HEK293T (cell line): ENCODE data around the gene FAM53B.

Experiments
- CTCF ChIA-PET: fragments of 350-600 bp; formaldehyde crosslinking; extraction: SDS; loops from one replicate; lab custom pipeline; 2021; ENCODE audit warnings: antibody characterized with exemption, inconsistent platforms; lab: Yijun Ruan, JAX
- POLR2A ChIA-PET: fragments of 350-600 bp; formaldehyde crosslinking; extraction: SDS; loops from one replicate; lab custom pipeline; 2020; ENCODE audit warnings: antibody characterized with exemption, inconsistent platforms; lab: Yijun Ruan, JAX
- DNase-seq: peaks from one replicate; pipeline ENCODE4 v3.0.0; 2012; ENCODE audit warnings: mixed read lengths; ENCODE audit errors: extremely low spot score
- ARNT ChIP-seq: fragments of 450-650 bp; IDR thresholded peaks from 2 replicates; pipeline ENCODE4 v1.6.1; 2017; ENCODE audit warnings: mild to moderate bottlenecking
- BHLHE40 ChIP-seq: fragments of 450-650 bp; IDR thresholded peaks from 2 replicates; pipeline ENCODE4 v1.6.1; 2016; ENCODE audit warnings: mild to moderate bottlenecking, moderate library complexity, borderline replicate concordance
- CTBP1 ChIP-seq: fragments of 450-650 bp; IDR thresholded peaks from 2 replicates; pipeline ENCODE4 v1.6.1; 2016; ENCODE audit warnings: borderline replicate concordance
- ELF4 ChIP-seq: fragments of 450-650 bp; IDR thresholded peaks from 2 replicates; pipeline ENCODE4 v1.6.1; 2017; ENCODE audit warnings: antibody characterized with exemption
- FOXA1 ChIP-seq: fragments of 450-650 bp; IDR thresholded peaks from 2 replicates; pipeline ENCODE4 v1.6.1; 2016; ENCODE audit warnings: mild to moderate bottlenecking
- FOXK2 ChIP-seq: fragments of 450-650 bp; IDR thresholded peaks from 2 replicates; pipeline ENCODE4 v1.6.1; 2016; ENCODE audit warnings: mild to moderate bottlenecking
- FOXM1 ChIP-seq: fragments of 450-650 bp; IDR thresholded peaks from 2 replicates; pipeline ENCODE4 v1.6.1; 2017; ENCODE audit warnings: mild to moderate bottlenecking, borderline replicate concordance
- HDGF ChIP-seq: fragments of 450-650 bp; IDR thresholded peaks from 2 replicates; pipeline ENCODE4 v1.6.1; 2017; ENCODE audit warnings: antibody characterized with exemption, borderline replicate concordance
- L3MBTL2 ChIP-seq: fragments of 450-650 bp; conservative IDR thresholded peaks from 2 replicates; pipeline ENCODE4 v1.6.1; 2016; ENCODE audit warnings: mild to moderate bottlenecking
- LEF1 ChIP-seq: fragments of 450-650 bp; IDR thresholded peaks from 2 replicates; pipeline ENCODE4 v1.6.1; 2017; ENCODE audit warnings: mild to moderate bottlenecking, borderline replicate concordance
- NFRKB ChIP-seq: fragments of 450-650 bp; IDR thresholded peaks from 2 replicates; pipeline ENCODE4 v1.6.1; 2016; ENCODE audit warnings: mild to moderate bottlenecking, moderate library complexity
- PKNOX1 ChIP-seq: fragments of 450-650 bp; IDR thresholded peaks from 2 replicates; pipeline ENCODE4 v1.6.1; 2016
- SP1 ChIP-seq: fragments of 450-650 bp; IDR thresholded peaks from 2 replicates; pipeline ENCODE4 v1.6.1; 2017
- SUZ12 ChIP-seq: fragments of 450-650 bp; IDR thresholded peaks from 2 replicates; pipeline ENCODE4 v1.6.1; 2016; ENCODE audit warnings: mild to moderate bottlenecking
- TARDBP ChIP-seq: fragments of 450-650 bp; IDR thresholded peaks from 2 replicates; pipeline ENCODE4 v1.6.1; 2016
- ZNF384 ChIP-seq: fragments of 450-650 bp; IDR thresholded peaks from 2 replicates; pipeline ENCODE4 v1.6.1; 2016

The FAM53B gene

GRCh38 chr10:124670849-124671248 is 73.3 kb downstream of the FAM53B start:
- DNase-seq: no peak
- TF ChIP-seq L3MBTL2 (no peak), ARNT (no peak), ZNF384 (no peak)
- POLR2A ChIA-PET: no interaction called here
- CTCF ChIA-PET: interaction anchor here (0.7 to 1.1 kb wide), 2 partner anchors 70 to 74 kb away, joined by 3 to 4 read pairs; no protein-coding TSS in a partner anchor

GRCh38 chr10:124669824-124670654 is 74.1 kb downstream of the FAM53B start:
- ChIA-PET POLR2A (no interaction called here), CTCF (no interaction called here)
- no peak for TF ChIP-seq LEF1
- TF ChIP-seq ZNF384: no peak
- no peak for TF ChIP-seq HDGF
- TF ChIP-seq CTBP1: no peak
- TF ChIP-seq PKNOX1: no peak
- no peak for TF ChIP-seq TARDBP
- TF ChIP-seq FOXM1: no peak
- TF ChIP-seq NFRKB: no peak
- no peak for TF ChIP-seq FOXK2
- no peak for TF ChIP-seq BHLHE40
- no peak for TF ChIP-seq ARNT
- TF ChIP-seq FOXA1: no peak
- no peak for TF ChIP-seq ELF4
- no peak for TF ChIP-seq SUZ12
- TF ChIP-seq L3MBTL2: no peak
- TF ChIP-seq SP1: no peak
- no peak for DNase-seq

- CTCF ChIA-PET: no interaction called here
- TF ChIP-seq ZNF384 (no peak), FOXM1 (no peak)
- no peak for DNase-seq
- POLR2A ChIA-PET: no interaction called here
Measured at GRCh38 chr10:124669141-124669823, 74.9 kb downstream of the FAM53B start.

GRCh38 chr10:124668517-124669051 is 75.6 kb downstream of the FAM53B start:
- POLR2A ChIA-PET: no interaction called here
- TF ChIP-seq ELF4: no peak
- DNase-seq: no peak

GRCh38 chr10:124667425-124668345 is 76.5 kb downstream of the FAM53B start:
- no peak for DNase-seq
- ChIA-PET POLR2A (no interaction called here), CTCF (no interaction called here)
- TF ChIP-seq FOXK2 (no peak), CTBP1 (no peak), ELF4 (no peak), BHLHE40 (no peak), NFRKB (no peak), ZNF384 (no peak), SUZ12 (no peak)

More at GRCh38 chr10:124668517-124669051, 75.6 kb downstream of the FAM53B start:
- CTCF ChIA-PET: no interaction called here

GRCh38 chr10:124666494-124666893 is 77.7 kb downstream of the FAM53B start:
- DNase-seq: no peak
- TF ChIP-seq NFRKB: no peak
- TF ChIP-seq SUZ12: no peak
- TF ChIP-seq ELF4: no peak
- TF ChIP-seq SP1: no peak
- ChIA-PET CTCF (no interaction called here), POLR2A (no interaction called here)

GRCh38 chr10:124665980-124666379 is 78.2 kb downstream of the FAM53B start:
- TF ChIP-seq CTBP1 (no peak), SUZ12 (no peak), HDGF (no peak), ZNF384 (no peak), TARDBP (no peak), FOXM1 (no peak), BHLHE40 (no peak), FOXK2 (no peak), L3MBTL2 (no peak), LEF1 (no peak)
- no peak for DNase-seq
- ChIA-PET POLR2A (no interaction called here), CTCF (no interaction called here)
